Measurements from ENCODE around the gene NDUFA11. TPM values are rescaled to one million over a fixed set of nuclear protein-coding genes. Genes with fewer than 3 reads are reported as not detected.
"Not testable (repeated sequence)": the region's sequence is repeated elsewhere in the genome, so short reads cannot be mapped to it uniquely, and the experiment has no call there.

Gene NDUFA11
- total and polyA plus RNA-seq, 7 donors = 242 to 450 (median 395) TPM

GRCh38 chr19:5883157-5883873, 20.3 kb downstream of the NDUFA11 start:
- H3K4me1 ChIP-seq = peaks cover 0 to 54% (median 37%) of the 10 kb centered on the region in 4 donors
- DNase-seq; H3K9me3 ChIP-seq; H3K27me3 ChIP-seq; intact Hi-C loops (cut with DNase I); H3K36me3 ChIP-seq; H3K4me3 ChIP-seq: not testable (repeated sequence)
- 61 to 80% methylated on average over 13 of the region's 13 CpGs for WGBS, 2 donors
- peak overlapping the region; percentile 56 to 94 (median 84) for H3K27ac ChIP-seq
- TF ChIP-seq POLR2AphosphoS5 (IDR thresholded peaks at IDR 0.05) = peak in 1 of 4 donors; percentile 1

DNA sequence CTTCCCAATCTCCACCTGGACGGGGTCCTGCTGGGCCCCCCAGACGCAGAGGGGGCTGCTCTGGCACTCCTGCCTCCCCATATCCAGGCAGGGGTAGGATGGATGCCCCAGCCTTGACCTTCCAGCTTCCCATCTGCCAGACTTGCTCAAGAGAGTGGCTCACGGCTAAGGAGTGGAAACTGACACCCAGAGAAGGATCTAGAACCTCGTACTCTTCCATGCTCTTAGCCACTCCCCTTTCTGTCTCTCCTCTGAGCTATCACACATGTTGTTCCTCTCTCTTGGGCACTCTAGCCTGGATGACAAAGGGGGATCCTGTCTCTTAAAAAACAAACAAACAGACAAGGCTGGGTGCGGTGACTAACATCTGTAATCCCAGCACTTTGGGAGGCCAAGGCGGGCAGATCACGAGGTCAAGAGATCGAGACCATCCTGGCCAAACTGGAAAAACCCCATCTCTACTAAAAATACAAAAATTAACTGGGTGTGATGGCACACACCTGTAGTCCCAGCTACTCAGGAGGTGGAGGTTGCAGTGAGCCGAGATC, 21.1 kb downstream of the NDUFA11 start:
- peak overlapping the region; percentile 79 to 94 (median 84) for H3K27ac ChIP-seq
- peaks cover 0 to 54% (median 37%) of the 10 kb centered on the region in 4 donors for H3K4me1 ChIP-seq
- no peaks in the 10 kb centered on the region for H3K27me3 ChIP-seq

DNA sequence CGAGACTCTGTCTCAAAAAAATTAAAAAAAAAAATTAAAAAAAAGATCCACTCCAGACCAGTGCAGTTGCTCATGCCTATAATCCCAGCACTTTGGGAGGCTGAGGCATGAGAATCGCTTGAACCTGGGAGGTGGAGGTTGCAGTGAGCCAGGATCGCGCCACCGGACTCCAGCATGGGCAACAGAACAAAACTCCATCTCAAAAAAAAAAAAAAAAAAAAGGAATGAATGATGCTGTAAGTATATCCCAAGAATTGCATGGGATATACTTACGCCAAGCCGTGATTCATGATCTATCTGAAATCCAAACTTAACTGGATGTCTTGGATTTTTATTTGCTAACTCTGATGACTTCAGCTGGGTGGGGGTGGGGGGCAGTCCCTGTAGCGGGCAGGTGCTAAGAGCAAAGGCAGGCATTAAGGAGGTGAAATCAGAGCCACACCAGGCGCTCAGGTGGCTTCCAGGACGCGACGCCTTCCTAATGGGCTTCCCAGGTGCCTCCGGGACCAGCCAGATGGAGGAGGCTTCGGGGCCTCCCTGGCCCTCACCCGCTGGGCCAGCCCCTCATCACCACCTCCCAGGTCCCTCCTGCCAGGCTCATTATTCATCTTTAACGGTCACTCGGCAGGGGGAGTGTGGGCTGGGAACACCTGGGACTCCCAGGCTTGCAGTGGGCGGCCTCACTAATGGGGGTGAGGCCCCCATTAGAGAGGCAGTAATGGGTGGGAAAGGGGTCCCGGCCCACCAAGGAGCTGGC, 21.9 kb downstream of the NDUFA11 start:
- H3K4me3 ChIP-seq = no peak overlapping the region
- no peaks in the 10 kb centered on the region for H3K9me3 ChIP-seq
- intact Hi-C loops (cut with DNase I) = loop anchor here (2.0 kb wide), 1 partner anchor 53 kb away; no protein-coding TSS in a partner anchor
- WGBS, 2 donors = 40 to 58% methylated on average over 19 of the region's 19 CpGs
- no peaks in the 10 kb centered on the region for H3K27me3 ChIP-seq
- no peaks in the 10 kb centered on the region for H3K36me3 ChIP-seq
- peak overlapping the region; percentile 79 to 94 (median 84) for H3K27ac ChIP-seq
- DNase-seq = no peak
- TF ChIP-seq POLR2A (IDR thresholded peaks at IDR 0.05) = no peak
- no peak for TF ChIP-seq EP300 (IDR thresholded peaks at IDR 0.05)
- TF ChIP-seq POLR2AphosphoS5 (IDR thresholded peaks at IDR 0.05) = no peak
- no peak for TF ChIP-seq CTCF (IDR thresholded peaks at IDR 0.05)
- H3K4me1 ChIP-seq = peaks cover 0 to 57% (median 41%) of the 10 kb centered on the region in 4 donors

More for the DNA sequence above, 21.1 kb downstream of the NDUFA11 start:
- DNase-seq = no peak
- TF ChIP-seq EP300 (IDR thresholded peaks at IDR 0.05) = no peak
- TF ChIP-seq POLR2AphosphoS5 (IDR thresholded peaks at IDR 0.05) = no peak
- TF ChIP-seq CTCF (IDR thresholded peaks at IDR 0.05) = no peak
- intact Hi-C loops (cut with DNase I) = no loop called here
- 50 to 61% methylated on average over 9 of the region's 9 CpGs for WGBS, 2 donors
- Histone ChIP-seq H3K4me3 (no peak overlapping the region), H3K9me3 (no peaks in the 10 kb centered on the region), H3K36me3 (no peaks in the 10 kb centered on the region)

DNA sequence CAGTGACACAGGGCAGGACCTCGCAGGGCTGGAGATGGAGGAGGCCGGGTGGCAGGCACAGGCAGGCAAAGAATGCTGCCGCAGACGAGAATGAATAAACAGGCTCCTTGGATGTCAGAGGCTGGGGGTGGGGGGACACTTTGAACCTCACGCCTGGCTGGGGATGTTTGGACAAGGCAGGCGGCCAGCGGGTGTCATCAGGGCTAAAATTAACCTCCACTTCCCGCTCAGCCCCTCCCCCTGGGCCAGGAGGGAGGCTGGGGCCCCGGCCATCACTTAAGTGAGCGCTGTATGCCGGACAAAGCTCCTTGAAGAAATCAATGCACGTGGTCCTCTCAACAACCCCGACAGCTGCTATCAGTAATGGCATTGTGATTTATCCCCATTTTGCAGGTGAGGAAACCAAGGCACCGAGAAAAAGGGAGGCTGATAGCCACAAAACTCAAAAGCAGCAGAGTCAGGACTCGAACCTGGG, 22.9 kb downstream of the NDUFA11 start:
- H3K36me3 ChIP-seq = no peaks in the 10 kb centered on the region
- peak overlapping the region; percentile 79 to 94 (median 84) for H3K27ac ChIP-seq
- H3K4me3 ChIP-seq = no peak overlapping the region
- H3K27me3 ChIP-seq = no peaks in the 10 kb centered on the region
- peak; percentile 97 for DNase-seq
- peaks cover 0 to 64% (median 45%) of the 10 kb centered on the region in 4 donors for H3K4me1 ChIP-seq
- 16 to 18% methylated on average over 15 of the region's 15 CpGs for WGBS, 2 donors
- TF ChIP-seq POLR2AphosphoS5 (IDR thresholded peaks at IDR 0.05) (peak; percentile 3 to 75 (median 72)), CTCF (IDR thresholded peaks at IDR 0.05) (no peak), POLR2A (IDR thresholded peaks at IDR 0.05) (no peak), EP300 (IDR thresholded peaks at IDR 0.05) (peak in 3 of 4 donors; percentile 64 to 88 (median 80))
- intact Hi-C loops (cut with DNase I) = loop anchor here (2.0 kb wide), 1 partner anchor 52 kb away; no protein-coding TSS in a partner anchor
- no peaks in the 10 kb centered on the region for H3K9me3 ChIP-seq

Measured in sigmoid colon (tissue), 7 donors.